ELR (cell line): ENCODE data around the gene TXNIP.

Source experiments
- DNase-seq: peaks from one replicate; pipeline ENCODE4 v3.0.0-alpha.2; 2015; ENCODE audit warnings: low read depth

TXNIP gene

DNA sequence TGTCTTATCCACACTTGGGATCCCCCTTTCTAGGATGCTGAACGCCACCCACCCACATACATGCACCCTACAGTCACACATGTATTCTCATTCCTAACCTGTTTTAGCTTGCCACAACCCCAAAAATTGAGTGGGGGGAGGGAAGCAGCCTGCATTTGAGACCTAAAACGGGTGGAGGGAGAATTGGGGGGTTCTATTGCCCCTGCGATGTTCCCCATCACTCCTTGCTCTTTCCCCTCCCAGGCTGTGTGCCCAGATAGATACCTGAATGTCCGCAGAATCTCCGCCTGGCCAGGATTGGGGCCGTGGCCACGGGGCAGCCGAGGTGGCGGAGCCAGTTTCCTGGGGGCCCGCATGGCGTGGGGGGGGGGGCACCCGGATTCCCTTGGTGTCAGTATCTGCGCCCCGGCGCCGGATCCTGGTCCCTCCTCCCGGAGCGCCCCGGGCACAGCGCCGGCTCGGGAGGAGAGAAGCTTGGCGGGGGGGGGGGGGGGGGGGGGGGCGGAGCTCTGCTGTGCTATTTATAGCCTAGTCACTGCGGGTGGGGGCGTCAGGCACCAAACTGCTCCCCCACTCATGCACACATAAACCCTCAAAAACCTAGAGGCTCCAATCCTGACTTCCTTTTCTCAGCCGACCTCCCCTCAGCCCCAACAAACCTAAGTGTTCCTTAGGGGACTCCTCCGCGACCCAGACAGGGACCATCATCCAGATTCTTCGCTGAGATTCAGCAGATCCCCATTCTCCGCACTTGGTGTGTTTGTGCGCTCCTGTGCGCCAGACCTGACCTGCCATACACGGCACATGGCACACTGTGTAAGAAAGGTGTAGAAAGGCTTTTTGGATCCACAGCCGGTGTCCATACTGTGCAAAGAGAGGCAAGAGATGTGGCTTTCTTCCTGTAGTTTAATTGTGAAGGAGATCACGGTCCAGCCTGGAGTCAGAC is 33.9 kb downstream of the TXNIP start:
- peak; percentile 51 for DNase-seq

- DNase-seq = peak; percentile 56
Measured at GRCh38 chr1:145961425-145962156, 34.8 kb downstream of the TXNIP start.

DNA sequence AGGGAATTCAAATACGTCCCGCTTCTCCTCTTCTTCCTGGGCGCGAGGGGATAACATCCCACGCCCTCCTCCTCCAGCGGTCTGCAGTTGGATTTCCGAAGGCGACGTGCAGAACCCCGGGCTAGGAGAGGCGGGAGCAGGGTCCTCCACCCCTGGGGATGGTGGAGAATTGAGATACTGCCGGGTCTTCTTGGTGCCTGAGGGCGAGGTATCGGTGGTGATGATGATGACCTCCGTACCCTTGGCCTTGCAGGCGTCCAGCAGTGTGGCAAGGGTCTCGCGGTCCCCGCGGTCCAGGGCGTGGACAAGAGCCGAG is 35.3 kb downstream of the TXNIP start:
- DNase-seq = peak; percentile 23

GRCh38 chr1:145960468-145961108 is 35.8 kb downstream of the TXNIP start:
- DNase-seq = peak; percentile 78

DNA sequence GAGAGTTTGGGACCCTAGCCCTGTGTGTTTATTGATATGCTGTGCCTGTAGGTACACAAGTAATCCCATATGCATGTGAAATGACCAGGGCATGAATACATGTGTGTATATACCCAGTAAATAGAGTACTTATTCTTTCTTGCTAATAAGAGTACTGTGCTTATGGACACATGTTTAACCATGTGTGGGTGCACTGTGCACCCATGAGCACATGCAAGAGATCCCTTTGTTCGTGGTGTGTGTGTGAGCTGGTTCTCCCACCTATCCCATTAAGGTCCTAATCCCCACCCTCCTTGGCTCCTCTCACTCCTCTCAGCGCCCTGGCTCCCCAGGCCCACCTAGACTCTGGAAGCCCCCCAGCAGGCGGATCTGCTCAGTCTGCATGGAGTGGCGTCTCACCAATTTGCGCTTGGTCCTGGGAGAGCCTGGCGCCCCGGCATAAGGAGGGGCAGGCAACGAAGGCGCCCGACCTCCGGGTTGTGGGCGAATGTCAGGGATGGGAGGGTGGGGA is 36.4 kb downstream of the TXNIP start:
- no peak for DNase-seq

GRCh38 chr1:145959333-145959732 is 37.0 kb downstream of the TXNIP start:
- DNase-seq = no peak

DNA sequence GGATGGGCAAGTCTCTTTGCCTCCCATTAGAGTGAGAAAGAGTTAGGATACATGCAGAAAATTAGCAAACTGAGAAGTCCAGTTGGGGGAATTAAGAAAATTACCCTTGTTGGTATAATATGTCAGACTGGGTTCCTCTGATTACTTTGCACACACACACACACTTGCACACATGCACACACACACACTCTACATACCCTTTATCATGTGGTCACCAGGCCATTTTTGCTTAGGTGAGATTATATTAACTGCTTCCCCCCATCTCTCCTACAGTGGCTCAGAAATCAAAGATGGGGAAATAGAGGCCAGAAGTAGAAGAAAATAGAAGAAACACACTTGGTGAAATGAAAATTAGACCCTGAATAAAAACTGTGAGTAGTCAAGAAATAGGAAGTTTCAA is 37.6 kb downstream of the TXNIP start:
- no peak for DNase-seq

DNA sequence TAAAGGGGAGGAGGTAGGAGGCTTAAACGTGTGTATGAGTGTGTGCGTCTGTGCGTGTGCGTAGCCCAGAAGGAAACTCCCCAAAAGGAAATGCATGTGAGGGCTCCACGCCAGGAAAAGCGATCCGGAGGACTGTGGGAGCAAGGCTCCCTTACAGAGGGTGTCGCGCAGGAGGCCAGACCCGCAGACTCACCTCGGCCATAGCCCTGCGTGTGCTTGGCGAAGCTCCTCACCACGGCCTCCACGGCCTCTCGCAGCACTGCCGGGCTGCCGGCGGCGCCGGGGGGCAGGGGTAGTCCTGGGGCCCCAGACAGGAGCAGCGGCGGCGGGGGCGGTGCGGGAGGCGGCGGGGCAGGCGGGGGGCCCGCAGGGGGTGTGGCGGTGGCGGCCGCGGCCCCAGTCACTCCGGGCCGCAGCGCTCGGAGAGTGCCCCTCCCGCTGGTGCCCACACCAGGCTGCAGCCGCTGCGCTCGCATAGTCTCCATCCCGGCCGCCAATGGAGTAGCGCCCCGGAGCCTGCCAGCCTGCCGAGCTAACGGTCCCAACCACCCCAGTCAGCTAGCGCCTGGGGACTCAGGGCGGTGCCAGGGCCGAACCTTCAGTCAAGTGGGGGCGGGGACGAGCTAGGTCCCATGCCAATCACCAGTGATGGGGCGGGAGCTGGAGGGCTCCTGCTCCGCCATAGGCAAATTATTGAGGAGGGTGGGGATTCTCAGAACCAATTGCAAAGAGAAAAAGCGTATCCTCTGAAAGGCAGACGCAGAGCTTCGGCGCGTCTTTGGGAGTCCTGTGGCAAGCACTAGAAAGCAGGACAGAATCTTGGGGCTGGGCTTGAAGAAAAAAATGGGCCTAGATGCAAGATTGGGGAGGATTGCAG is 38.7 kb downstream of the TXNIP start, which contains the start of gene LIX1L:
Gene LIX1L, minus strand, starts transcription at position 575 of the 877 bp plus-strand sequence. Its CDS starts 90 bp downstream, at position 485.
- DNase-seq = peak; percentile 99

DNA sequence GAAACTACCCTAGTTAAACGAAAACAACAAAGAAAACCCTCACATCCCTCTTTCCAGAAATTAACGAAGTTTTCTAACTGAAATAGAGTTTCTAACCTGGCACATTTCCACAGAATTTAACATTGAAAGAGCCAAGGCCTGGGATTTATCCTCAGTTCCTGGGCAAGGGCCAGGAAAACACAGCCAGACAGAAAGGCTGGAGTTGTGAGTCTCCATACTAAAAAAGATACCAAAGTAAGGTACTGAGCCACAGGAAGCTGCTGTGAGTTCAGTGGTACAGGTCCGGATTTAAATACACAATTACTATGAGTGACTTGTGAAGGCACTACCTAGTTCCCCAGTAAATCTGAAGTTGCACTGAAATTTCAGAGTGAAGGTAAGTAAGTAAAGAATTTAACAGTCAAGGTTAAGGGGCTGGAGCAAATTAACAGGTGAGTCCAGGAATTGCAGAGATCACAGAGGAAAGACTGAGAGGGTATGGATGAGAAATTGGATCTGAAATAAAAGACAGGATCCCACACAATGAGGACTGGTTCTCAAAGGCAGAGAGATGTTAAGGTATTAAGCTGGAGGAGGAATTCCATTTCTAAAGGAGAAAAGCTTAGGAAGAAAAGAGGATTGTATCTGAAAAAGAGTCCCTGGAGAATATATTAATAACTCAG is 39.5 kb downstream of the TXNIP start:
- DNase-seq = peak; percentile 24

- no peak for DNase-seq
Measured at GRCh38 chr1:145956361-145956760, 40.0 kb downstream of the TXNIP start.

DNA sequence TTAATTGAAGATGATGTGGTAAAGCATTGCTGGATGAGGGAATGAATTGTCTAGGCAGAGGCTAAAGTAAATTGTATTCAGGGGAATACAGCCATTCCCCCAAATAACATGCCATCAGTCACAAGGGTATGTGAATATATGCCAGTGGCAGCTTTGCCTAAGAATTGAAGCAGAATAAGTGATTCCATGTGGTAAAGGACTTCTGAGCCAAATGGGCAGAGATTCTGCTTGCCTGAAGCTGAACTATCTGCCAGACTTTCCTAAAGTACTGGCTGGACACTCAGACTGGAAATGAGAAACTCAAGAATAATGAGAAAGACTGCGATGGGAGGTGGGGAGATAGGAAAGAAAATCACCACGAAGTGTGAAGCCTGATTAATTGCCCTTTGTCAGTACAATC is 40.9 kb downstream of the TXNIP start:
- DNase-seq = no peak

DNA sequence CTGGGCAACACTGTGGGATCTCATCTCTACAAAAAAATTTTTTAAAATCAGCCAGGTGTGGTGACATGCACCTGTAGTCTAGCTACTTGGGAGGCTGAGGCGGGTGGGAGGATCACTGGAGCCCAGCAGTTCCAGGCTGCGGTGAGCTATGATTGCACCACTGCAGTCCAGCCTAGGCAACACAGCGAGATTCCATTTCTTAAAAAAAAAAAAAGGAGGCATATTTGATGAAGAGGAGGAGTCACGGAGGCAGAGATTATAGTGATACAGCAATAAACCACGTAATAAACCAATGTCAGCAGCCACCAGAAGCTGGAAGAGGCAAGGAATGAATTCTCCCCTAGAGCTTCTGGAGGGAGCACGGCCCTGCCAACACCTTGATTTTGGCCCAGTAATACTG is 42.5 kb downstream of the TXNIP start:
- DNase-seq = no peak

DNA sequence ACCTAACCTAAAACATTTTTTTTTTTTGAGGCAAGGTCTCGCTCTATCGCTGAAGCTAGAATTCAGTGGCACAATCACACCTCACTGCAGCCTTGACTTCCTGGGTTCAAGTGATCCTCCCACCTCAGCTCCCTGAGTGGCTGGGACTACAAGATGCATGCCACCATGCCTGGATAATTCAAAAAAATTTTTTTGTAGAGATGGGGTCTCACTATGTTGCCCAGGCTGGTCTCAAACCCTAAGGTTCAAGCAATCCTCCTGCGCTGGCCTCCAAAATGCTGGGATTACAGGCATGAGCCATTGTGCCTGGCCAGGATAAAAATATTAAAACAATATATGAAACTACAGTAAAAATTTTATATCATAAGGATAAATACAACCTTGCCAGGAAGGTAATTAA is 43.5 kb downstream of the TXNIP start:
- DNase-seq = no peak

DNA sequence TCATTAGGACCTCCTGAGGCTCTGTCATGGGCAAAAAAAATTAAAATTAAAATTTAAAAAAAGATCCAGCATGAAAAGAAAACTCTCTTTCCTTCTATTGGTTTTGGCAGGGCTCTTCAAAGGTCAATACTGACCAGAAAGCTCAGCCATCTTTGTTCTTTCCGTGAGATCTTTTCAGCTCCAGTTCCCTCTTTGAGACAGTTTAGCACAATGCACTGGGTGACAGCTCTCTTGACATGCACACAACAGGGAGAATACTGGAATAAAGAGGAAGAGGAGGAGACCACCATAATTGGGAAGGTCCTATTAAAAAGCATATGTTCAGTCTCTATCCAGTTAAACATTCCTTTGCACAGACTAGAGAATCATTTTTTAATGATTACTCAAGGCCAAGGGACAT is 44.9 kb downstream of the TXNIP start:
- DNase-seq = no peak

GRCh38 chr1:145949219-145949618 is 47.2 kb downstream of the TXNIP start:
- DNase-seq = no peak

- DNase-seq = no peak
Measured at GRCh38 chr1:145947551-145947950, 48.8 kb downstream of the TXNIP start.

DNA sequence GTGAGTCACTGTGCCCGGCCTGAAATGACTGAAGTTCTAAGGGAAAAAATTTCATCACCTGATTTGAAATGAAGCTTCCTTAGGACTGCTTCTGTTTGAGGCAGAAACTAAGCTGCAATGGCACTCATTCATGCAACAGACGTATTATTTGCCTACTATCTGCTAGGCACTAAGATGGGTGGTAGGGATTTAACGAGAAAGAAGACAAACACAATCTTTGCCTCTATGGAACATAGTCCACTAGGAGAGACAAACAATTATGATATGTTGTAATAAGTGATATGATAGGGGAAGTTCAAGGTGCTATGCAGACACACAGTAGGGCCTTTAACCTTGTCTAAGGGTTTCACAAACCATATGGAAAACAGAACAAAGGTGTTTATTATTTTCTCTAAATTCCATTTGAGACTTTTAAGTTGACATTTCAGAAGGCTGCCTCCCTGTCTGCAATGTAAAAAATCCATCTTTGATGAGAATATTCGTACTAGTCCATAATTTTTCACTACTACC is 49.8 kb downstream of the TXNIP start:
- no peak for DNase-seq

GRCh38 chr1:145944532-145944931 is 51.8 kb downstream of the TXNIP start:
- DNase-seq = no peak

GRCh38 chr1:145942871-145943270 is 53.5 kb downstream of the TXNIP start:
- no peak for DNase-seq
